H1 (cell line): Measurements from ENCODE around the gene WBP4. TPM values are rescaled to one million over a fixed set of nuclear protein-coding genes. Genes with fewer than 3 reads are reported as not detected.

Experiments used
- ASH2L ChIP-seq: fragments of 200-600, 300-600 bp; sonication (generic); IDR thresholded peaks from one replicate; pipeline ENCODE4 v1.7.1; 2017; ENCODE audit warnings: low read length
- CEBPB ChIP-seq: IDR thresholded peaks from 2 replicates; pipeline ENCODE4 v1.6.1; 2012; ENCODE audit warnings: low read depth, low read length
- KDM5A ChIP-seq: fragments of 200-600 bp; IDR thresholded peaks from 2 replicates; pipeline ENCODE4 v1.7.1; 2012; ENCODE audit warnings: mild to moderate bottlenecking, low read length, inconsistent platforms, mixed read lengths
- ZNF274 ChIP-seq: IDR thresholded peaks from 2 replicates; pipeline ENCODE4 v1.7.0; 2012; ENCODE audit warnings: low read length, borderline replicate concordance; ENCODE audit errors: extremely low read depth
- polyA plus RNA-seq, 7 experiments: library from polyadenylated mRNA; depleted of rRNA in 3 of 7; stranded (reverse) in 5 of 7; unstranded in 2 of 7; fragments of >200 nt in 5 of 7; fragments of 200-250 nt in 2 of 7; gene quantifications; 1 replicate in 5 of 7; 2 replicates in 1 of 7; 4 replicates in 1 of 7; pipeline versions ENCODE4 v1.2.1 to v1.2.3, GENCODE V29; 2011 to 2013; ENCODE audit warnings: missing spikeins in 2 of 7, mixed read lengths in 2 of 7
- total RNA-seq: library from RNA; stranded (reverse); fragmentation: NEBNext Ultra II Directional; extraction: Animal tissue kit (Norgen Biotek cat#: 25700); gene quantifications from 2 replicates; pipeline ENCODE4 v1.2.1, GENCODE V29; 2021
- TF ChIP-seq, protein P1 (sequence below): IDR thresholded peaks from 2 replicates; pipeline ENCODE4 v1.6.1; 2011; ENCODE audit warnings: low read length, improper control_type of control experiment
- TF ChIP-seq, protein P2 (sequence below), 3 experiments: IDR thresholded peaks; 1 replicate in 2 of 3; 2 replicates in 1 of 3; pipeline versions ENCODE4 v1.5.1 to v1.6.1; 2011; ENCODE audit warnings: low read length in 3 of 3, mild to moderate bottlenecking in 3 of 3, inconsistent platforms in 2 of 3, low read depth in 1 of 3, moderate library complexity in 1 of 3; ENCODE audit not compliant: insufficient read depth in 1 of 3; ENCODE audit errors: control extremely low read depth in 1 of 3

Gene WBP4
- total and polyA plus RNA-seq, 2 of the 8 experiments (the other 6 are each of a cell fraction or from before 2014, with no cell fraction given) = 3.0 to 10.0 TPM

DNA sequence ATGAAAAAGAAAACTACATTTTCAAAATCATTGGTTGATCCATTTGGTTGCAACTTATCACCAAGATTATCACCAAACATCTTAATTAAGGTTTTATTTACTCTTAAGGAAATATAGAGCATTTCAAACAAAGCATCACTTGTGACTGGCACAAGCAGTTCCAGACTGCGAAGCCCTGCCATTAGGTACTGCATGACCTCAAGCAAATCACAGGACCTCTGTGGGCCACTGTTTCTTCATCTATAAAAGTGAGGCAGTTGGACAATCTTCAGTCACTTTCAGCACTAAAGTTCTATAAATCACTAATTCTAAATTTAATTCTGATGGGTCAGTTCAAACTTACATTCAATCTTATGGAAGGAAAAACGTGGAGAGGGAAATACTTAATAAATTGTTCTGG, 44.1 kb upstream of the WBP4 start (continued):
- TF ChIP-seq, protein P1, sequence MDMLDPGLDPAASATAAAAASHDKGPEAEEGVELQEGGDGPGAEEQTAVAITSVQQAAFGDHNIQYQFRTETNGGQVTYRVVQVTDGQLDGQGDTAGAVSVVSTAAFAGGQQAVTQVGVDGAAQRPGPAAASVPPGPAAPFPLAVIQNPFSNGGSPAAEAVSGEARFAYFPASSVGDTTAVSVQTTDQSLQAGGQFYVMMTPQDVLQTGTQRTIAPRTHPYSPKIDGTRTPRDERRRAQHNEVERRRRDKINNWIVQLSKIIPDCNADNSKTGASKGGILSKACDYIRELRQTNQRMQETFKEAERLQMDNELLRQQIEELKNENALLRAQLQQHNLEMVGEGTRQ = no peak
- TF ChIP-seq ASH2L = no peak
- no peak for TF ChIP-seq KDM5A
- TF ChIP-seq ZNF274 = no peak
- TF ChIP-seq, protein P2, sequence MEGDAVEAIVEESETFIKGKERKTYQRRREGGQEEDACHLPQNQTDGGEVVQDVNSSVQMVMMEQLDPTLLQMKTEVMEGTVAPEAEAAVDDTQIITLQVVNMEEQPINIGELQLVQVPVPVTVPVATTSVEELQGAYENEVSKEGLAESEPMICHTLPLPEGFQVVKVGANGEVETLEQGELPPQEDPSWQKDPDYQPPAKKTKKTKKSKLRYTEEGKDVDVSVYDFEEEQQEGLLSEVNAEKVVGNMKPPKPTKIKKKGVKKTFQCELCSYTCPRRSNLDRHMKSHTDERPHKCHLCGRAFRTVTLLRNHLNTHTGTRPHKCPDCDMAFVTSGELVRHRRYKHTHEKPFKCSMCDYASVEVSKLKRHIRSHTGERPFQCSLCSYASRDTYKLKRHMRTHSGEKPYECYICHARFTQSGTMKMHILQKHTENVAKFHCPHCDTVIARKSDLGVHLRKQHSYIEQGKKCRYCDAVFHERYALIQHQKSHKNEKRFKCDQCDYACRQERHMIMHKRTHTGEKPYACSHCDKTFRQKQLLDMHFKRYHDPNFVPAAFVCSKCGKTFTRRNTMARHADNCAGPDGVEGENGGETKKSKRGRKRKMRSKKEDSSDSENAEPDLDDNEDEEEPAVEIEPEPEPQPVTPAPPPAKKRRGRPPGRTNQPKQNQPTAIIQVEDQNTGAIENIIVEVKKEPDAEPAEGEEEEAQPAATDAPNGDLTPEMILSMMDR (IDR thresholded peaks at IDR 0.05; ENCODE audit: control extremely low read depth in 1 of 3, insufficient read depth in 1 of 3, low read depth in 1 of 3, low read length in 3 of 3) = no peak
- TF ChIP-seq CEBPB = no peak
- TF ChIP-seq, all 59 proteins: peak for 0
